ENCODE results near the gene DCUN1D5. TPM values are rescaled to one million over a fixed set of nuclear protein-coding genes. Genes with fewer than 3 reads are reported as not detected.
"Not testable (repeated sequence)": the region's sequence is repeated elsewhere in the genome, so short reads cannot be mapped to it uniquely, and the experiment has no call there.

Gene DCUN1D5
- total and polyA plus RNA-seq, 12 donors: 9.2 to 89.7 (median 26.5) TPM

GRCh38 chr11:103029401-103029800, 62.6 kb downstream of the DCUN1D5 start:
- DNase-seq: no peak
- intact Hi-C loops (cut with DNase I): no loop called here
- H3K9me3 ChIP-seq (replicated peaks in 1 of 3): no peaks in the 10 kb centered on the region
- H3K27me3 ChIP-seq: no peaks in the 10 kb centered on the region
- 46 to 59% (median 53%) methylated on average over 2 of the region's 2 CpGs for WGBS, 4 donors
- no peak overlapping the region for H3K4me3 ChIP-seq
- no peak overlapping the region for H3K27ac ChIP-seq
- no peaks in the 10 kb centered on the region for H3K36me3 ChIP-seq (replicated peaks in 1 of 2)
- no peak for TF ChIP-seq POLR2A (IDR thresholded peaks at IDR 0.05)
- TF ChIP-seq CTCF (IDR thresholded peaks at IDR 0.05): no peak
- no peaks in the 10 kb centered on the region for H3K4me1 ChIP-seq (replicated peaks in 1 of 2)

- H3K36me3 ChIP-seq (replicated peaks in 1 of 2); H3K4me1 ChIP-seq (replicated peaks in 1 of 2); DNase-seq; H3K9me3 ChIP-seq (replicated peaks in 1 of 3); H3K4me3 ChIP-seq; intact Hi-C loops (cut with DNase I); H3K27me3 ChIP-seq; H3K27ac ChIP-seq: not testable (repeated sequence)
- 75 to 81% (median 76%) methylated on average over 6 to 7 of the region's 7 CpGs for WGBS, 4 donors
These were observed 63.5 kb downstream of the DCUN1D5 start for GRCh38 chr11:103028304-103029020.

- no peaks in the 10 kb centered on the region for H3K36me3 ChIP-seq (replicated peaks in 1 of 2)
- H3K9me3 ChIP-seq (replicated peaks in 1 of 3): no peaks in the 10 kb centered on the region
- WGBS, 4 donors: 71 to 81% (median 73%) methylated on average over 3 of the region's 3 CpGs
- DNase-seq: no peak
- intact Hi-C loops (cut with DNase I): no loop called here
- TF ChIP-seq CTCF (IDR thresholded peaks at IDR 0.05) (no peak), POLR2A (IDR thresholded peaks at IDR 0.05) (no peak)
- no peak overlapping the region for H3K27ac ChIP-seq
- H3K27me3 ChIP-seq: no peaks in the 10 kb centered on the region
- H3K4me1 ChIP-seq (replicated peaks in 1 of 2): no peaks in the 10 kb centered on the region
- H3K4me3 ChIP-seq: no peak overlapping the region
These were observed 67.9 kb downstream of the DCUN1D5 start for GRCh38 chr11:103024086-103024485.

- no peak for DNase-seq
- Histone ChIP-seq H3K27ac (no peak overlapping the region), H3K27me3 (no peaks in the 10 kb centered on the region), H3K9me3 (replicated peaks in 1 of 3) (no peaks in the 10 kb centered on the region), H3K4me1 (replicated peaks in 1 of 2) (no peaks in the 10 kb centered on the region), H3K4me3 (no peak overlapping the region), H3K36me3 (replicated peaks in 1 of 2) (no peaks in the 10 kb centered on the region)
- 59 to 82% (median 70%) methylated on average over 1 of the region's 1 CpG for WGBS, 4 donors
- no peak for TF ChIP-seq POLR2A (IDR thresholded peaks at IDR 0.05)
- no peak for TF ChIP-seq CTCF (IDR thresholded peaks at IDR 0.05)
- intact Hi-C loops (cut with DNase I): no loop called here
These were observed 75.9 kb downstream of the DCUN1D5 start for GRCh38 chr11:103016031-103016430.

- Histone ChIP-seq H3K4me1 (replicated peaks in 1 of 2) (no peaks in the 10 kb centered on the region), H3K4me3 (no peak overlapping the region), H3K36me3 (replicated peaks in 1 of 2) (no peaks in the 10 kb centered on the region), H3K27ac (no peak overlapping the region), H3K9me3 (replicated peaks in 1 of 3) (no peaks in the 10 kb centered on the region), H3K27me3 (peaks cover 4% of the 10 kb centered on the region)
- no peak for DNase-seq
- intact Hi-C loops (cut with DNase I): no loop called here
- 48 to 81% (median 54%) methylated on average over 1 of the region's 1 CpG for WGBS, 4 donors
- TF ChIP-seq POLR2A (IDR thresholded peaks at IDR 0.05): no peak
- no peak for TF ChIP-seq CTCF (IDR thresholded peaks at IDR 0.05)
These were observed 78.5 kb downstream of the DCUN1D5 start for GRCh38 chr11:103013421-103013820.

Data from adrenal gland (tissue), 12 donors.